Tibial nerve (tissue), 4 donors: Measurements from ENCODE around the gene CKS1B. TPM values are rescaled to one million over a fixed set of nuclear protein-coding genes. Genes with fewer than 3 reads are reported as not detected.

Source experiments
- DNase-seq, 2 donors: peaks; one replicate each; pipeline ENCODE4 v3.0.0-alpha.2; 2019; ENCODE audit warnings: low spot score in 2 of 2
- H3K27ac ChIP-seq, 4 donors: fragments of 200-600 bp; sonication (generic) in 3 of 4; one replicate each; pipeline ENCODE4 v1.5.1; 2017 to 2019; ENCODE audit warnings: mild to moderate bottlenecking in 1 of 4
- H3K27me3 ChIP-seq, 2 donors: fragments of 200-600 bp; sonication (generic) in 1 of 2; one replicate each; pipeline versions ENCODE4 v1.5.1 to v1.6.0; 2017 to 2019
- H3K36me3 ChIP-seq, 3 donors: fragments of 200-600 bp; sonication (generic); one replicate each; pipeline ENCODE4 v1.5.1; 2018 to 2019
- H3K4me1 ChIP-seq, 4 donors: fragments of 200-600 bp; sonication (generic) in 3 of 4; one replicate each; pipeline ENCODE4 v1.5.1; 2017 to 2019
- H3K4me3 ChIP-seq, 4 donors: fragments of 200-600 bp; sonication (generic) in 3 of 4; one replicate each; pipeline ENCODE4 v1.5.1; 2017 to 2019; ENCODE audit warnings: mild to moderate bottlenecking in 1 of 4, moderate library complexity in 1 of 4
- H3K9me3 ChIP-seq, 4 donors: fragments of 200-600 bp; sonication (generic) in 3 of 4; one replicate each; pipeline ENCODE4 v1.5.1; 2017 to 2019
- CTCF ChIP-seq, 5 experiments: fragments of 200-600 bp in 3 of 5; fragments of 450-650 bp in 2 of 5; sonication (generic) in 3 of 5; IDR thresholded peaks; one replicate each; pipeline ENCODE4 v1.5.1; 2016 to 2019; ENCODE audit warnings: antibody characterized with exemption in 5 of 5, mild to moderate bottlenecking in 3 of 5, moderate library complexity in 2 of 5
- EP300 ChIP-seq, 2 donors: sonication (generic); formaldehyde crosslinking; IDR thresholded peaks; one replicate each; pipeline ENCODE4 v1.6.1; 2017; ENCODE audit warnings: antibody characterized with exemption in 2 of 2, mild to moderate bottlenecking in 1 of 2
- POLR2A ChIP-seq, 2 donors: fragments of 450-650 bp; IDR thresholded peaks; one replicate each; pipeline ENCODE4 v1.6.1; 2017; ENCODE audit warnings: antibody characterized with exemption in 2 of 2, mild to moderate bottlenecking in 2 of 2, moderate library complexity in 2 of 2
- WGBS, 2 donors: methylation state at CpG; one replicate each; pipeline ENCODE4 v1.1.5; 2018; 5-methylcytosine and 5-hydroxymethylcytosine counted together
- total RNA-seq, 4 donors: library from RNA; depleted of rRNA; stranded (reverse); fragments of >200 nt; gene quantifications; one replicate each; pipeline ENCODE4 v1.1.0, GENCODE V29; 2016

The CKS1B gene
- total RNA-seq, 4 donors from 2014 or later, result 35.2 to 40.5 (median 37.3) TPM

GRCh38 chr1:154962156-154962749 is 12.2 kb upstream of the CKS1B start:
- H3K27ac ChIP-seq, result peak overlapping the region; percentile 94 to 100 (median 99)
- H3K4me3 ChIP-seq, result peak overlapping the region; percentile 77 to 96 (median 94)
- TF ChIP-seq POLR2A (IDR thresholded peaks at IDR 0.05) (no peak), CTCF (IDR thresholded peaks at IDR 0.05) (no peak), EP300 (IDR thresholded peaks at IDR 0.05) (no peak)
- H3K4me1 ChIP-seq, result peaks cover 0 to 57% (median 19%) of the 10 kb centered on the region in 4 donors
- no peaks in the 10 kb centered on the region for H3K9me3 ChIP-seq
- peaks cover 0 to 67% (median 12%) of the 10 kb centered on the region in 3 donors for H3K36me3 ChIP-seq
- DNase-seq, result peak in 1 of 2 donors; percentile 24
- WGBS, 2 donors, result 3 to 4% methylated on average over 19 to 25 of the region's 25 CpGs
- H3K27me3 ChIP-seq, result no peaks in the 10 kb centered on the region

GRCh38 chr1:154962795-154963330 is 11.6 kb upstream of the CKS1B start:
- Histone ChIP-seq H3K27ac (peak overlapping the region in 3 of 4 donors; percentile 14 to 99 (median 94)), H3K27me3 (no peaks in the 10 kb centered on the region), H3K4me1 (peaks cover 0 to 54% (median 18%) of the 10 kb centered on the region in 4 donors), H3K36me3 (peaks cover 0 to 73% (median 18%) of the 10 kb centered on the region in 3 donors), H3K9me3 (no peaks in the 10 kb centered on the region), H3K4me3 (peak overlapping the region in 3 of 4 donors; percentile 77 to 96 (median 94))
- no peak for DNase-seq
- TF ChIP-seq POLR2A (IDR thresholded peaks at IDR 0.05) (no peak), CTCF (IDR thresholded peaks at IDR 0.05) (no peak), EP300 (IDR thresholded peaks at IDR 0.05) (no peak)
- WGBS, 2 donors, result 47 to 53% methylated on average over 6 of the region's 6 CpGs

GRCh38 chr1:154963643-154964042 is 10.8 kb upstream of the CKS1B start:
- Histone ChIP-seq H3K9me3 (no peaks in the 10 kb centered on the region), H3K27me3 (no peaks in the 10 kb centered on the region), H3K4me3 (no peak overlapping the region), H3K4me1 (peaks cover 0 to 57% (median 19%) of the 10 kb centered on the region in 4 donors), H3K27ac (no peak overlapping the region), H3K36me3 (peaks cover 0 to 73% (median 21%) of the 10 kb centered on the region in 3 donors)
- WGBS, 2 donors, result 77 to 80% methylated on average over 8 of the region's 8 CpGs
- no peak for DNase-seq
- TF ChIP-seq CTCF (IDR thresholded peaks at IDR 0.05), result no peak
- no peak for TF ChIP-seq EP300 (IDR thresholded peaks at IDR 0.05)
- no peak for TF ChIP-seq POLR2A (IDR thresholded peaks at IDR 0.05)

GRCh38 chr1:154964359-154964758 is 10.1 kb upstream of the CKS1B start:
- no peak for DNase-seq
- peaks cover 0 to 63% (median 23%) of the 10 kb centered on the region in 4 donors for H3K4me1 ChIP-seq
- H3K4me3 ChIP-seq, result no peak overlapping the region
- H3K27me3 ChIP-seq, result no peaks in the 10 kb centered on the region
- H3K36me3 ChIP-seq, result peaks cover 0 to 73% (median 21%) of the 10 kb centered on the region in 3 donors
- TF ChIP-seq POLR2A (IDR thresholded peaks at IDR 0.05) (no peak), EP300 (IDR thresholded peaks at IDR 0.05) (no peak), CTCF (IDR thresholded peaks at IDR 0.05) (no peak)
- no peak overlapping the region for H3K27ac ChIP-seq
- 81% methylated on average over 6 of the region's 6 CpGs for WGBS, 2 donors
- H3K9me3 ChIP-seq, result no peaks in the 10 kb centered on the region

- Histone ChIP-seq H3K4me3 (no peak overlapping the region), H3K9me3 (no peaks in the 10 kb centered on the region), H3K27ac (peak overlapping the region in 1 of 4 donors; percentile 10), H3K36me3 (peaks cover 0 to 66% (median 21%) of the 10 kb centered on the region in 3 donors), H3K4me1 (peaks cover 0 to 66% (median 32%) of the 10 kb centered on the region in 4 donors), H3K27me3 (no peaks in the 10 kb centered on the region)
- 81% methylated on average over 7 of the region's 7 CpGs for WGBS, 2 donors
- no peak for TF ChIP-seq EP300 (IDR thresholded peaks at IDR 0.05)
- TF ChIP-seq POLR2A (IDR thresholded peaks at IDR 0.05), result no peak
- no peak for TF ChIP-seq CTCF (IDR thresholded peaks at IDR 0.05)
- DNase-seq, result no peak
Observed at GRCh38 chr1:154966111-154966510, 8.4 kb upstream of the CKS1B start.
